ENCODE data around the gene ASCC3.
"Not testable (repeated sequence)": the region's sequence is repeated elsewhere in the genome, so short reads cannot be mapped to it uniquely, and the experiment has no call there.

ASCC3 gene

GRCh38 chr6:100801036-100801435 lies 80.1 kb downstream of the ASCC3 start:
- DNase-seq (ENCODE audit: low spot score), result no peak

DNA sequence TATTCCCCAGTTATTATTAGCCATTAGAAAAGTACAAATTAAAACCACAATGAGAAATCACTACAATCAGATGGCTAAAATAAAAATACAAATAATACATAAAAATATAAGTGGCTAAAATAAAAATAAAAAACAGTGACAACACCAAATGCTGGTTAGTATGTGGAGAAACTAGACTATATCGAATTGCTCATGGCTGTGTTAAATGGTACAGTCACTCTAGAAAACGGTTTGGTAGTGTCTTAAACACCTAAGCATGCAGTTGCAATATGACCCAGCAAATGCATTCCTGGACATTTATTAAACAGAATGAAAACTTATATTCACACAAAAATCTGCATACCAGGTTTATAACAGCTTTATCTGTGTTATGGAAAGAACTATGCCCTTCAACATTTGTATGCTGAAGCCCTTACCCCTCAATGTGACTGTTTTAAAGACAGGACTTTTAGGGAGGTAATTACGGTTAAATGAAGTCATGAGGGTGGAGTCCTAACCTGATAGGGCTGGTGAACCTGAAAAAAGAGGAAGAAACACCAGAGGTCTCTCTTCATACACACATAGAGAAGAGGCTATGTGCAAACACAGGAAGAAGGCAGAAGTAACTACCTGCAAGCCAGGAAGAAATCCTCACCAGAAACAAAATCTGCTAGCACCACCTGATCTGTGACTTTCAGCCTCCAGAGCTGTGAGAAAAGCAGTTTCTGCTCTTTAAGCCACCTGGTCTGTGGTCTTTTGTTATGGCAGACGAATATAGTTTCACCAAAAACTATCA lies 84.9 kb downstream of the ASCC3 start:
- DNase-seq (ENCODE audit: low spot score), result no peak

DNA sequence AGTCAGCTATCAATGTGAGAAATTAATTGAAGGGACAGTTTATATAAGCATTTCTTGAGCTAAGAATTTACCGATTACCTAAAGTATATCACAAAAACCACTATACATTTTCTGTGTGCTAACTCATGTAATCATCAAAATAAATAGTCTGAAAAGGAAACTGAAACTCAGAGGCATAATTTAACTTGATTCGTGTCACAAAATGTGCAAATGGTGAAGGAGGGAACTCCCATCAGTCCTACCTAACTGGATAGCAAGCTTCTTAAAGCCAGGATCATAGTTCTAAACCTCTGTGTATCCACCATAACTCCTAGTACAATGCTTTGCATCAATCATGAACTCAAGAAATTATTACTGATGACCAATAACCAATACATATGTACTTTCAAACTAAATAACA lies 91.0 kb downstream of the ASCC3 start:
- DNase-seq (ENCODE audit: low spot score), result no peak

GRCh38 chr6:100785982-100786381 lies 95.1 kb downstream of the ASCC3 start:
- no peak for DNase-seq (ENCODE audit: low spot score)

- DNase-seq (ENCODE audit: low spot score), result no peak
Measured at GRCh38 chr6:100780648-100781047, 100.5 kb downstream of the ASCC3 start.

DNA sequence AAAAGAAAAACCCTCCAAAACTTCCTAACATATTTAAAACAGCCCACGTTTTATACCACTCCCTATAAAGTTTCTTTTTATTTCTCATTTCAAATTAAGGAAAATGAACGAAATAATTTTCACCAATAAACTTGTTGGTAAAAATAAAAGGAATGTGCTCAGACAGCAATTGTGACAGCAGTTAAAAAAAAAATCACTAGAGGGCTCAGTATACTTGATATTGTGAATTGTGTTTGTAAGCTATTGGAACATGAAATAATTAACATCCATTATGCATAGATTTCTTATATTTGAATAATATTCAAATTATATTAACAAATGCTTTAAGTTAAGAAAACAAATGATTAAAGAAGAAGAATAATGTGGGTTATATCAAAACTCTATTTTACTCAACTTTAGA lies 105.5 kb downstream of the ASCC3 start:
- no peak for DNase-seq (ENCODE audit: low spot score)

- no peak for DNase-seq (ENCODE audit: low spot score)
Measured at GRCh38 chr6:100774681-100775080, 106.4 kb downstream of the ASCC3 start.

DNA sequence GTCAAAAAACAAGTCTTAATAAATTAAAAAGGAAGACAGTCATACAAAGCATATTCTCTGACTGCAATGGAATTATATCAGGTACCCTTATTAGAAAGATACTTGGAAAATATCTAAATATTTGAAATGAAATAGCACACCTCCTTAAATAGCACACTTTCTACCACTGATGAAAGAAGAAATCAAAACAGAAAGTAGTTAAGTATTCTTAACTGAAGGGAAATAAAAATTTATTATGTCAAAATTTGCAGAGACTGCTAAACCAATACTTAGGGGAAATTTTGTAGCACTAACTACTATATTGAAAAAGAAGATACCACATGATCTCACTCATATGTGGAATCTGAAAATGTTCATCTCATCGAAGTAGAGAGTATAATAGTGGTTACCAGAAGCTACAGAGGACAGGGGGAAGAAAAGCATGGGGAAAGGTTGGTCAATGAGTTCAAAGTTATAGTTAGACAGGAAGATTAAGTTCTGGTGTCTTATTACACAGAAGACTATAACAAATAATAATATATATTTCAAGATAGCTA lies 112.2 kb downstream of the ASCC3 start:
- DNase-seq (ENCODE audit: low spot score), result no peak

DNA sequence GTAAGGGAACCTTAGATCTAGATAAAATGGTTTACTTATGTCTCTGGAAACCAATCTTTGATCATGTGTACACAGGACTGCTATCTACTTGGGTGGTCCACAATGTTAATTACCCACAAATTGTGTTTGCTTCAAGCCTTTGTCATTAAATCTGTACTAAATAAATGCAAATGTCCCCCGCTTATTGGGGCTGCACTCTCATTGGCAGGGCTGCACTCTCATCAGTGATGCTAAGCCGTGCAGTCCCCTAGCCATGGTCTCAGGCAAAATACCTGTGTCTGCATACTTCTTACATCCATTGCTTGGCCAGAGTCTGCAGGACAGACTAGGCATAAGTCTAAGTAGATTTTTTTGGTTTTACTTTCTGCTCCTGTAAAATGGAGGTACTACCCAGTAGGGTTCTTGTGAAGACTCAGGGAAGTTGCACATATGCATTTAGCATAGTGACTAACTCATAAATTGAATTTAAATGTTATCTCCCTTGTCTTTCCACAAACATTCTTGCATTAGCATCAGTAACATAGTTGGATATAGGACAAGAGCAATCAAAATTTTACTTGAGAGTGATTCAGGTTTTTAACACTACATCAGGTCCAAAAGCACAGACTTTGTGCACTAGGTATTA lies 117.4 kb downstream of the ASCC3 start:
- DNase-seq (ENCODE audit: low spot score), result no peak

DNA sequence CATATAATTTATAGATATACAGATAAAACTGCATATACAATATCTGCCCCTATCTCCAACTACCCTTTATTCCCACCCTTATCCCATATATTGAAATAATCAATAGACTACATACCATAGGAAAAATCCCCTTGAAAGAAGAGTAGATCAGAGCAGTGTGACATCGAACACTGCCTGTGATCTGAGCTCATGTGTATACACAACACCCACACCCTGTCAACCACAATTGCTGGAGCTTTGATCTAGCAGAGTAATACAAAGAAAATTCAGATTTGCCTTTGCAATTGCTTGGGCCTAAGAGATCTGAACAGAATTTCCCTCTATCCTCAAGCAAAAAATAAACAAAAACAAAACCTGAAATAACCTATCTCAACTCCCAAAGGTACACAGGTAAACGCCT lies 119.3 kb downstream of the ASCC3 start:
- no peak for DNase-seq (ENCODE audit: low spot score)

DNA sequence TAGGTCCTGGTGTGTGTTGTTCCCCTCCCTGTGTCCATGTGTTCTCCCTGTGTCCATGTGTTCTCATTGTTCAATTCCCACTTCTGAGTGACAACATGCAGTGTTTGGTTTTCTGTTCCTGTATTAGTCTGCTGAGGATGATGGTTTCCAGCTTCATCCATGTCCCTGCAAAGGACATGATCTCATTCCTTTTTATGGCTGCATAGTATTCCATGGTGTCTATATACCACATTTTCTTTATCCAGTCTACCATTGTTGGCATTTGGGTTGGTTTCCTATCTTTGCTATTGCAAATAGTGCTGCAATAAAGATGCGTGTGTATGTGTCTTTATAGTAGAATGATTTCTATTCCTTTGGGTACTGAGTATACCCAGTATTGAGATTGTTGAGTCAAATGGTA lies 122.7 kb downstream of the ASCC3 start:
- not testable (repeated sequence) for DNase-seq (ENCODE audit: low spot score)

DNA sequence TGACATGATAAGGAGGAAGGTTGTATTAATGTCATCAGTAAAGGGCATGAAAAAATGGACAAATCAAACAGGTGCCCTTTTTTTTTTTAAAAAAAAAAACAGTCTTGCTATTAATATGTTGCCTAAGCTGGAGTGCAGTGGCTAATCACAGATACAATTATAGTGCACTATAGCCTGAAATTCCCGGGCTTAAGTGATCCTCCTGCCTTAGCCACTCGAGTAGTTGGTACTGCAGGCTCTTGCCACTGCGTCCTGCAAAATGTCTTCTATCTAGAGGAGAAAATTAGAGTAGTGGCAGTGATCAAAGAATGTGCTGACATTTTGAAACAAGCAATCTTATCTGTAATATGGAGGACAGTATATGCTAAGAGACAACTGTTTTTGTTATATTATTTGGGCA lies 127.7 kb downstream of the ASCC3 start:
- no peak for DNase-seq (ENCODE audit: low spot score)

DNA sequence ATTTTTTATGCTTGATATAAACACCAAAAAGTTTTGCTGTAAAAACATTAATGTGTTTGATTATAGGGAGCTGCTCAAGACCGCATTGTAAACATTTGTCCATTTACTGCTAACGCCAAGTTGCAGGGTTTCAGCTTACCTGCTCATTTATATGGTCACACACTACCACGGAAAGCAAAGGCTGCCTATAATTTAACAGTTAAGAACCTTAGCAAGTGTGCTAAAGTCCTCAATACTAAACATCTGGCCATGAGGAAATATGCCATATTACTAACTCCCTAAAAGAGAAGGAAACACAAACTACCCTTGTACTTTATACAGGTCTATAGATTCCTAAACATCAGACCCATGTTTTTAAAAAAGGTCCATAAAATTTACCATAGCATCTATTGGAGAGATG lies 129.5 kb downstream of the ASCC3 start:
- no peak for DNase-seq (ENCODE audit: low spot score)

DNA sequence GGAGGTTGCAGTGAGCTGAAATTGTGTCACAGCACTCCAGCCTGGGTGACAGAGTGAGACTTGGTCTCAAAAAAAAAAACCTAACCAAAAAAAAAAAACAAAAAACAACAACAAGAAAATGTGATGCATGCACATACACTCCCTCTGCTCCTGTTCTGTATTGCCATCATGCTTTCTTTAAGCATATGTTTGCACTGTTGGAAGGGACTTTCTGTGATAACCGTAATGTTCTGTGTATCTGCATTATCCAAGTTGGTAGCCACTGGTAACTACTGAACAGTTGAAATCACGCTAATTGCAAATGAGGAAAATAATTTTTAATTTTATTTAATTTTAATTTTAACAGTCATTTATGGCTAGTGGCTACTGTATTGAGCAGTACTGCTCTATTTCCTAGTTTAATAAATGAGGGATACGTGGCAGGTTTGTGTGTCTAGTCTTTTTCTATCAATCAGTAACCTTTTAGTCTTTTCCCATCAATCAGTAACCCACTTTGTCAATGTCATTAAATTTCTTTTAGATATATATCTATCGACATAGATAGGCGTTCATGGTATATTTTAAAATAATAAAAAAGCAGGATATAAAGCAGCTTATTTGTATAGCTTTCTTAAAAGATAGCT lies 135.6 kb downstream of the ASCC3 start:
- DNase-seq (ENCODE audit: low spot score), result no peak

DNA sequence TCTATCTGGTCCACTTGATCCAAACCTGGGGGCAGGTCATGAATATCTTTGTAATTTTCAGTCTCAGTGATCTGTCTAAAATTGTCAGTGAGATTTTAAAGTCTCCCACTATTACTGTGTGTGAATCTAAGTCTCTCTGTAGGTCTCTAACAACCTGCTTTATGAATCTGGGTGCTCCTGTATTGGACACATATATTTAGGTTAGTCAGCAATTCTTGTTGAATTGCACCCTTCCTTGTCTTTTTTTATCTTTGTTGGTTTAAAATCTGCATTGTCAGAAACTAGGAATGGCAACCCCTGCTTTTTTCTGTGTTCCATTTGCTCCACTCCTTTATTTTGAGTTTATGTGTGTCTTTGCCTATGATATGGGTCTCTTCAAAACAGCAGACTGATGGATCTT lies 140.7 kb downstream of the ASCC3 start:
- no peak for DNase-seq (ENCODE audit: low spot score)

DNA sequence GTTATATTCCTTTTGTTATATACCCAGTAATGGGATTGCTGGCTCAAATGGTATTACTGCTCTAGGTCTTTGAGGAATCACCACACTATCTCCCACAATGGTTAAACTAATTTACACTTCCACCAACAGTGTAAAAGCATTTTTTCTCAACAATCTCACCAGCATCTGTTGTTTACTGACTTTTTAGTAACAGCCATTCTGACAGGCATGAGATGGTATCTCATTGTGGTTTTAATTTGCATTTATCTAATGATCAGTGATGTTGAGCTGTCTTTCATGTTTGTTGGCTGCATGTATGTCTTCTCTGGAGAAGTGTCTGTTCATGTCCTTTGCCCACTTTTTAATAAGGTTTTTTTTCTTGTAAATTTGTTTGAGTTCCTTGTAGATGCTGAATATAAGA lies 143.4 kb downstream of the ASCC3 start:
- DNase-seq (ENCODE audit: low spot score), result not testable (repeated sequence)

- DNase-seq (ENCODE audit: low spot score), result no peak
Measured at GRCh38 chr6:100731411-100731810, 149.7 kb downstream of the ASCC3 start.

DNA sequence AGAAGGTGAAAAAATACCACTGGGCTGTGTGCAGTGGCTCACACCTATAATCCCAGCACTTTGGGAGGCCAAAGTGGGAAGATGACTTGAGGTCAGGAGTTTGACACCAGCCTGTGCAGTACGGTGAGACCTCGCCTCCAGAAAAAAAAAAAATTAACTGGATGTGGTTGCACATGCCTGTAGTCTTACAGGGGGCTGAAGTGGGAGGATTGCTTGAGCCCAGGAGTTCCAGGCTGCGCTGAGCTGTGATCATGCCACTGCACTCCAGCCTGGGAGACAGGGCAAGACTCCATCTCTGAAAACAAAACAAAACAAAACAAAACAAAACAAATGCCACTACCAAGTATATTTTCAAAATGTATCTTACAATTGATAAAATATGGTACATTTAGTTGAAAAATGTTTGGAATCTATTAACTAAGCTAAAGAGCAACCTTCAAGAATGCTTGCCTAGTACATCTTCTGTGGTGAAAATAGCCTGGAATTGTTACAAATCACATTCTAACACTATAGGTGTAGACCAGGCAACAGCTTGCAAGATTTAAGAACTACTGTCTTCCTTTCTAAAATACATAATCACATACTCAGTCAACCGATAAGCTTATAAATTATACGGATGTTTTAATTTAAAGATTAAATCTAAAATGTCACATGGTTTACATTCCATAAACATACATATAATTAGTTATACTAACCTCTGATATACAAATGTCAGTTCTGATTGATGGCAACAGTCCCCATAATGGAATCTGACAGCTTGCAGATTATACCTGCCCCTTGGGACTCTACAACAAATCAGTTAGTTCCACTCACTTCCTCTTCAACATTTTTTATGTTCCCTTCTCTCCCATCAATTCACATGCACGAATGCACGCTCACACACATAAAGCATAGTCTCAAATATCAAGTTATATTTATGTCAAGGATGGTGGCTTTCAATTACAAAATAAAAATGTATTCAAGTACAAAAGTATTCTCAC lies 150.8 kb downstream of the ASCC3 start:
- no peak for DNase-seq (ENCODE audit: low spot score)

- no peak for DNase-seq (ENCODE audit: low spot score)
Measured at GRCh38 chr6:100726666-100727065, 154.5 kb downstream of the ASCC3 start.

GRCh38 chr6:100724696-100725095 lies 156.4 kb downstream of the ASCC3 start:
- DNase-seq (ENCODE audit: low spot score), result no peak

DNA sequence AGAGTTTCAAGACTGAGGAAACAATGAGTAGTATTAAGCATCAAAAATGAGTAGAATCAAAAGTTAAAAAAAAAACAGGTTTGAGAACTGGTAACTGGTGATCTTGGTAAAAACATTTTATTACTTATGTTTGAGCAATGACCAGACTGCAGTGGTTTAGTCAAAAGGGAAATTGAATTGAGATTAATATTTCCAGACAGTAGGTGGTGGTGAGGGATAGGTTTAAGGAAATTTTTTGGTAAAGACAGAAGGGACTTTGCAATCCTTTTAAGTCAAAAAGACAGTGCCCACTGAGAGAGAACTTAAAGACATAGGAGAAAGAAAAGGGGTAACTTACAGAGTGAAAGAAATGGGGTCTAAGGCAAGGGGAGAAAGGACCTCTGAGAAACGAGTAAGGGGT lies 156.9 kb downstream of the ASCC3 start:
- no peak for DNase-seq (ENCODE audit: low spot score)

DNA sequence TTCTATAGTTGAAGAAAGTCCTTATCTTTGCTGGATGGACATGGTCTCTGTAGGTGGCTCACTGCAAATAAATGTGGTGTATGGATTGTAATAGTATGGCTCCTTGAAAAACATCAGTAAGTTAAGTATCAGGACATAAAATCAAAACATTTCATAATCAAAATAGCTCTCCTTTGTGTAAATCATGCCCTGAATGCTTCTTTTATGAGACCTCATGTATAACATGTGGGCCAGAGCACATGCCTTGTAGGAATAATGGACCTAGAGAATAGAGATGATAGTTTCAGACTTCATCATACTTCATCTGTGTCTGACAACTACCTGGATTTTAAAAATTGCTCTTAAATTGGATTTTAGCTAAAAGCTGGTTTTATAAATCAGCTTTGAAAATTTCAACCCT lies 159.9 kb downstream of the ASCC3 start:
- no peak for DNase-seq (ENCODE audit: low spot score)
